ENCODE results near the gene PXDN. TPM values are rescaled to one million over a fixed set of nuclear protein-coding genes. Genes with fewer than 3 reads are reported as not detected.

PXDN gene
- total and polyA plus RNA-seq, 8 donors: 3.3 to 71.6 (median 28.0) TPM

GRCh38 chr2:1618191-1618961, 125.9 kb downstream of the PXDN start:
- DNase-seq: no peak
- Histone ChIP-seq H3K36me3 (no peaks in the 10 kb centered on the region), H3K4me1 (no peaks in the 10 kb centered on the region), H3K27me3 (no peaks in the 10 kb centered on the region), H3K4me3 (no peak overlapping the region), H3K27ac (no peak overlapping the region), H3K9me3 (no peaks in the 10 kb centered on the region)
- intact Hi-C loops (cut with DNase I; ENCODE audit: low total_unique reads): no loop called here
- WGBS, 5 donors: 80 to 89% (median 87%) methylated on average over 19 to 20 of the region's 20 CpGs
- TF ChIP-seq POLR2AphosphoS5 (IDR thresholded peaks at IDR 0.05) (no peak), CTCF (IDR thresholded peaks at IDR 0.05) (no peak), EP300 (IDR thresholded peaks at IDR 0.05) (no peak), POLR2A (IDR thresholded peaks at IDR 0.05) (no peak)

GRCh38 chr2:1617425-1618021, 126.8 kb downstream of the PXDN start:
- H3K36me3 ChIP-seq: no peaks in the 10 kb centered on the region
- WGBS, 5 donors: 58 to 71% (median 65%) methylated on average over 8 to 11 of the region's 11 CpGs
- no peak overlapping the region for H3K27ac ChIP-seq
- intact Hi-C loops (cut with DNase I; ENCODE audit: low total_unique reads): no loop called here
- H3K4me3 ChIP-seq: no peak overlapping the region
- no peaks in the 10 kb centered on the region for H3K4me1 ChIP-seq
- H3K9me3 ChIP-seq: no peaks in the 10 kb centered on the region
- DNase-seq: no peak
- TF ChIP-seq EP300 (IDR thresholded peaks at IDR 0.05) (no peak), CTCF (IDR thresholded peaks at IDR 0.05) (no peak), POLR2AphosphoS5 (IDR thresholded peaks at IDR 0.05) (no peak), POLR2A (IDR thresholded peaks at IDR 0.05) (no peak)
- no peaks in the 10 kb centered on the region for H3K27me3 ChIP-seq

- Histone ChIP-seq H3K27me3 (peaks cover 0 to 6% (median 0%) of the 10 kb centered on the region in 3 donors), H3K36me3 (no peaks in the 10 kb centered on the region), H3K9me3 (no peaks in the 10 kb centered on the region), H3K4me3 (no peak overlapping the region), H3K4me1 (no peaks in the 10 kb centered on the region), H3K27ac (no peak overlapping the region)
- WGBS, 5 donors: 64 to 70% (median 67%) methylated on average over 10 of the region's 10 CpGs
- TF ChIP-seq CTCF (IDR thresholded peaks at IDR 0.05): no peak
- no peak for TF ChIP-seq EP300 (IDR thresholded peaks at IDR 0.05)
- no peak for TF ChIP-seq POLR2AphosphoS5 (IDR thresholded peaks at IDR 0.05)
- no peak for TF ChIP-seq POLR2A (IDR thresholded peaks at IDR 0.05)
- DNase-seq: no peak
- intact Hi-C loops (cut with DNase I; ENCODE audit: low total_unique reads): no loop called here
Observed at GRCh38 chr2:1614564-1614963, 129.8 kb downstream of the PXDN start.

GRCh38 chr2:1613731-1614354, 130.5 kb downstream of the PXDN start:
- Histone ChIP-seq H3K4me1 (no peaks in the 10 kb centered on the region), H3K27ac (no peak overlapping the region), H3K27me3 (peaks cover 0 to 6% (median 0%) of the 10 kb centered on the region in 3 donors), H3K9me3 (no peaks in the 10 kb centered on the region), H3K36me3 (no peaks in the 10 kb centered on the region), H3K4me3 (no peak overlapping the region)
- intact Hi-C loops (cut with DNase I; ENCODE audit: low total_unique reads): no loop called here
- 65 to 74% (median 70%) methylated on average over 7 of the region's 7 CpGs for WGBS, 5 donors
- no peak for DNase-seq
- TF ChIP-seq POLR2A (IDR thresholded peaks at IDR 0.05) (no peak), CTCF (IDR thresholded peaks at IDR 0.05) (no peak), EP300 (IDR thresholded peaks at IDR 0.05) (no peak), POLR2AphosphoS5 (IDR thresholded peaks at IDR 0.05) (no peak)

Measured in stomach (tissue), 9 donors.